ENCODE data around the gene ANO1. TPM values are rescaled to one million over a fixed set of nuclear protein-coding genes. Genes with fewer than 3 reads are reported as not detected.

The ANO1 gene
- total RNA-seq, result 9.6 and 38.4 TPM in 2 replicates

GRCh38 chr11:70078095-70078780, at the start of gene ANO1:
ANO1 (plus strand) TSS chr11:70078317; CDS start chr11:70078607, 290 bp downstream.

GRCh38 chr11:70202920-70203750, 125.0 kb downstream of the ANO1 start, which contains the start of gene FADD:
FADD (plus strand) TSS chr11:70203296; CDS start chr11:70203460, 164 bp downstream.

Other genes with a start within 250 kb of the ANO1 start
- gene FADD, start 125.0 kb downstream of the ANO1 start, total RNA-seq, result 27.7 and 32.5 TPM in 2 replicates
- gene PPFIA1, start 192.4 kb downstream of the ANO1 start, total RNA-seq, result 50.6 and 56.7 TPM in 2 replicates